Measurements from ENCODE around the gene LYL1.

DNA sequence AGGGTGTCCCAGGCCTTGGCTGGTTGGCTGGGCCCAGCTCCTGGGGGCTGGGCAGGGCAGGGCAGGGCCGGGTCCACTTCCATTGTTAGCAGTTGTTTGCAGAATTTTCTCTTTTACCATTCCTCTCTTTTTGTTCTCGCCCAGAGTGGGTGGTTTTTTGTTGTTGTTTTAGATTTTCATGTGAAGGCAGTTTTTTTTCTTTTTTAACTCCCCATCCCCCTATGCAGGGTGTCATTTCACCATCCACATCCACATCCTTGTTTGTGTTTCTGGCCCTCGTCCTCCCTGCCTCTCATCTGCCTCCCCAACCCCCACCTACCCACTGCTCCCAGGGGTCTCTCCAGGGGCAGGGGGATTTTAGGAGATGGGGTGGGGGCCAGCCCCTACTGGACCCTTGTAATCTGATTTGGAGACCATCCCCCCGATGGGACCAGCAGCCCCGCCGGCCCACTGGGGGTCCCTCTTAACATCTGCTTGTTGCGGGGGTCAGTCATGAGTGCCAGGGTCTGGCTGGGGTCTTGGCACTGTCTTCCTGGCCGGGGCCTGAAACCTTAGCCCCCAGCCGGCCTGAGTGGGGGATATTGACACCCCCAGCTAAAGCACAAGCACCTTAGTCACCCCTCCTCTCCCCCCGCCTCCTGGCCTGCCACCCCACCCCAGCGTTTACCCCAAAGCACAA lies 37.1 kb upstream of the LYL1 start:
- TF ChIP-seq POLR2A (IDR thresholded peaks at IDR 0.05) (no peak), POLR2AphosphoS5 (IDR thresholded peaks at IDR 0.05) (no peak)
